GM10266 (cell line): ENCODE results near the gene SRSF6.
"Not testable (repeated sequence)": the region's sequence is repeated elsewhere in the genome, so short reads cannot be mapped to it uniquely, and the experiment has no call there.

Source experiments
- DNase-seq: peaks from one replicate; pipeline ENCODE4 v3.0.0; 2012; ENCODE audit errors: extremely low spot score
- CTCF ChIP-seq: IDR thresholded peaks from 2 replicates; pipeline ENCODE4 v1.5.1; 2012; ENCODE audit warnings: mild to moderate bottlenecking, low read depth; ENCODE audit not compliant: control insufficient read depth, insufficient read depth; ENCODE audit errors: missing control alignments

SRSF6 gene

GRCh38 chr20:43457640-43458421 is at the start of gene SRSF6:
Gene SRSF6 (plus strand): TSS chr20:43457896. CDS start chr20:43458034, 138 bp downstream.
- no peak for TF ChIP-seq CTCF
- peak; percentile 92 for DNase-seq

- TF ChIP-seq CTCF: peak; percentile 64
Observed at GRCh38 chr20:43408848-43409576, 48.7 kb upstream of the SRSF6 start.

GRCh38 chr20:43409577-43409913 is 48.2 kb upstream of the SRSF6 start:
- no peak for TF ChIP-seq CTCF
- DNase-seq: no peak

More at GRCh38 chr20:43408848-43409576, 48.7 kb upstream of the SRSF6 start:
- no peak for DNase-seq

- TF ChIP-seq CTCF: no peak
- no peak for DNase-seq
Observed at GRCh38 chr20:43415661-43416430, 41.9 kb upstream of the SRSF6 start.

- no peak for TF ChIP-seq CTCF
- no peak for DNase-seq
Observed at GRCh38 chr20:43416591-43417228, 41.0 kb upstream of the SRSF6 start.

GRCh38 chr20:43420192-43420591 is 37.5 kb upstream of the SRSF6 start:
- no peak for TF ChIP-seq CTCF
- no peak for DNase-seq

- not testable (repeated sequence) for DNase-seq
Observed at GRCh38 chr20:43420913-43421312, 36.8 kb upstream of the SRSF6 start.
